ENCODE data around the gene SEC16A. TPM values are rescaled to one million over a fixed set of nuclear protein-coding genes. Genes with fewer than 3 reads are reported as not detected.

SEC16A gene
- total RNA-seq, 5 donors from 2014 or later (not counting 1 experiment from before 2014, with no cell fraction given) = 76.3 to 99.0 (median 92.4) TPM

DNA sequence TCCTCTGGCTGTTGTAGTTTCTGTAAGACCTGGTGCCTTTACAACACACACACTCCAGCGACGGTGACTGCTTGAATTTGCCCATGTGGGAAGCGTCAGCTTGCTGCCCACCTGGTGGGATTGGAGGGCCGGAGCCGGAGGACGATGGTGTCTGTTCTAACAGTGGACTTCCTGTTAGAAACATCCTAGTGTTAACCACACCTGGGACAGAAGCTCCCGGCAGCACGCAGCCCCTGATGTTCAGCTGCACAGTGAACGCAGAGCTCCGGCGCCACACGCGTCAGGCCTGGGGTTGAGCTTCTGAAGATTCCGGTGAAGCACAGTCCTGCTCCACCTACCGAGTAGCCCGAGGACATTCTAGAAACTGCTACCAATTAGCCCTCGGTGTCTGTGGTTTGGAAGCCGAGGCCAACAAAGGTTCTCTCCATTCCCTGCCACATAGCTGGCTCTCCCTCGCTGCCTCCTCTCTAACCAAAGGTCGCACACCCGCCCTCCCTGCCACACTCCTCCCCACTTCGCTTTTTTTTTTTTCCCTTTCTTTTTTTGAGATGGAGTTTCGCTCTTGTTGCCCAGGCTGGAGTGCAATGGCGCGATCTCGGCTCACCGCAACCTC, 58.0 kb downstream of the SEC16A start:
- ATAC-seq (replicated peaks in 1 of 4) (no peak), DNase-seq (no peak)
- ChIA-PET POLR2A (interaction anchor here in 1 of 2 donors (0.6 to 0.7 kb wide), 2 partner anchors 100 to 980 kb away, joined by 3 to 5 read pairs; no protein-coding TSS in a partner anchor), CTCF (no interaction called here)
- 86% methylated on average over 21 of the region's 27 CpGs for WGBS (ENCODE audit: insufficient coverage)
- Histone ChIP-seq H3K4me1 (ENCODE audit: control insufficient read depth in 1 of 2, extremely low read depth in 1 of 2, insufficient read depth in 2 of 2, low read length in 2 of 2) (no peaks in the 10 kb centered on the region), H3K27ac (ENCODE audit: low read length) (no peak overlapping the region), H3K4me3 (ENCODE audit: control insufficient read depth in 1 of 2, extremely low read depth in 1 of 2, low read length in 1 of 2) (no peak overlapping the region), H3K27me3 (replicated peaks in 1 of 2; ENCODE audit: control insufficient read depth in 2 of 2, extremely low read depth in 1 of 2, insufficient read depth in 2 of 2, low read length in 1 of 2) (no peaks in the 10 kb centered on the region), H3K36me3 (ENCODE audit: control insufficient read depth in 2 of 2, extremely low read depth in 1 of 2, insufficient read depth in 1 of 2, low read length in 1 of 2) (peaks cover 10 to 49% of the 10 kb centered on the region in 2 donors), H3K9me3 (no peaks in the 10 kb centered on the region)
- H3K27me3 Mint-ChIP-seq = no peaks in the 10 kb centered on the region
- no peaks in the 10 kb centered on the region for H3K4me1 Mint-ChIP-seq
- no peak overlapping the region for H3K27ac Mint-ChIP-seq
- no peaks in the 10 kb centered on the region for H3K9me3 Mint-ChIP-seq
- H3K36me3 Mint-ChIP-seq = peaks cover 26% of the 10 kb centered on the region
- no peak overlapping the region for H3K4me3 Mint-ChIP-seq

DNA sequence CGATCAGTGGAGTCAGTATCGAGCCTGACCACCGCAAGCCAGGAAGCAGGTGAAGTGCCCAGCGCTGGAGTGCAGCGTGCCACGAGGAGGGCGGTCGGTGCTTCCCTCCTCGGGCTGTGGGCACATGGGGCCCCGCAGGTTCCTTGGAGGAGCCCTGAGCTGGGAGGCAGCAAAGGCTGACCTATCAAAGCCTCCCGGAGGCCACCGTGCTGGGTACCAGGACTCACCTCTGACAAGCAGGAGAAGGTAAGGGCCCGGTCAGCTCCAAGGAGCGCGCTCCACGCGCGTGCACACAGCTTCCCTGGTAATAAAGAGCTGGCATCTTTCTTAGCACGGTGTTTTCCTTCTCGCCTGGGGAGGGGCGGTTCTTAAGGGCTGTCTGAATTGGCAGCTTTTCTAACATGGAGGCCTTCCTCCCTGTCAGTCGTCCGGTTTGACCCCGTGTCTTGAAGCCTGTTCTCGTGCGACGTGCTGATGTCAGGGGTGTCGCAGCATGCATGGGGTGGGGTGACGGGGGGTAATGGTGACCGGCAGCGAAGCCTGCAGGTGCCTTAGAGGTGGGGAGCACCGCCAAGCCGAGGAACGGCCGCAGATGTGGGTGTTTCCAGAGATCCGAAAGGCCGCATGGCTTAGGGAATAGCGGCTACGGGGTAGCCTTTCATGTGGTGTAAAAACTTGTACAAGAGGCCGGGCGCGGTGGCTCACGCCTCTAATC, 59.3 kb downstream of the SEC16A start:
- ChIA-PET POLR2A (no interaction called here), CTCF (no interaction called here)
- Histone ChIP-seq H3K36me3 (ENCODE audit: control insufficient read depth in 2 of 2, extremely low read depth in 1 of 2, insufficient read depth in 1 of 2, low read length in 1 of 2) (peaks cover 18 to 50% of the 10 kb centered on the region in 2 donors), H3K27me3 (replicated peaks in 1 of 2; ENCODE audit: control insufficient read depth in 2 of 2, extremely low read depth in 1 of 2, insufficient read depth in 2 of 2, low read length in 1 of 2) (no peaks in the 10 kb centered on the region), H3K4me3 (ENCODE audit: control insufficient read depth in 1 of 2, extremely low read depth in 1 of 2, low read length in 1 of 2) (no peak overlapping the region), H3K9me3 (no peaks in the 10 kb centered on the region), H3K27ac (ENCODE audit: low read length) (no peak overlapping the region), H3K4me1 (ENCODE audit: control insufficient read depth in 1 of 2, extremely low read depth in 1 of 2, insufficient read depth in 2 of 2, low read length in 2 of 2) (no peaks in the 10 kb centered on the region)
- 94% methylated on average over 34 of the region's 43 CpGs for WGBS (ENCODE audit: insufficient coverage)
- DNase-seq (no peak), ATAC-seq (replicated peaks in 1 of 4) (no peak)
- no peak overlapping the region for H3K4me3 Mint-ChIP-seq
- H3K27me3 Mint-ChIP-seq = no peaks in the 10 kb centered on the region
- H3K9me3 Mint-ChIP-seq = no peaks in the 10 kb centered on the region
- no peaks in the 10 kb centered on the region for H3K4me1 Mint-ChIP-seq
- H3K36me3 Mint-ChIP-seq = peaks cover 27% of the 10 kb centered on the region
- no peak overlapping the region for H3K27ac Mint-ChIP-seq

DNA sequence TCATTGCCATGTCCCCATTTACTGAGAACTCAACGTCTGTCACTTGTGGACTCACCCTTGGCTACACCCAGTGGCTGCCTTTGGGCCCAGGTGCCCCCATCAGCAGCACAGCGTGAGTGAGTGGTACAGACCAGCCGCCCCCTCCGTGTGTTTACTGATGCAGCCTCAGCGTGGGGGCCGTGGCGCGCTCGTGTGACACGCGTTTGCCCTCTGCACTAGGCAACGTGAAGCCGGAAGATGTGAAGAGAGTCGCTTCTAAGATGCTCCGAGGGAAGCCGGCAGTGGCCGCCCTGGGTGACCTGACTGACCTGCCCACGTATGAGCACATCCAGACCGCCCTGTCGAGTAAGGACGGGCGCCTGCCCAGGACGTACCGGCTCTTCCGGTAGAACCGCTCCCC, 60.0 kb downstream of the SEC16A start:
- Histone ChIP-seq H3K27me3 (replicated peaks in 1 of 2; ENCODE audit: control insufficient read depth in 2 of 2, extremely low read depth in 1 of 2, insufficient read depth in 2 of 2, low read length in 1 of 2) (no peaks in the 10 kb centered on the region), H3K4me1 (ENCODE audit: control insufficient read depth in 1 of 2, extremely low read depth in 1 of 2, insufficient read depth in 2 of 2, low read length in 2 of 2) (no peaks in the 10 kb centered on the region), H3K4me3 (ENCODE audit: control insufficient read depth in 1 of 2, extremely low read depth in 1 of 2, low read length in 1 of 2) (no peak overlapping the region), H3K9me3 (no peaks in the 10 kb centered on the region), H3K36me3 (ENCODE audit: control insufficient read depth in 2 of 2, extremely low read depth in 1 of 2, insufficient read depth in 1 of 2, low read length in 1 of 2) (peaks cover 25 to 57% of the 10 kb centered on the region in 2 donors), H3K27ac (ENCODE audit: low read length) (no peak overlapping the region)
- H3K9me3 Mint-ChIP-seq = no peaks in the 10 kb centered on the region
- ChIA-PET POLR2A (no interaction called here), CTCF (no interaction called here)
- no peak for DNase-seq
- WGBS (ENCODE audit: insufficient coverage) = 96% methylated on average over 26 of the region's 26 CpGs
- H3K4me1 Mint-ChIP-seq = no peaks in the 10 kb centered on the region
- ATAC-seq (replicated peaks in 1 of 4) = no peak
- H3K4me3 Mint-ChIP-seq = no peak overlapping the region
- H3K27ac Mint-ChIP-seq = no peak overlapping the region
- no peaks in the 10 kb centered on the region for H3K27me3 Mint-ChIP-seq
- peaks cover 30% of the 10 kb centered on the region for H3K36me3 Mint-ChIP-seq

DNA sequence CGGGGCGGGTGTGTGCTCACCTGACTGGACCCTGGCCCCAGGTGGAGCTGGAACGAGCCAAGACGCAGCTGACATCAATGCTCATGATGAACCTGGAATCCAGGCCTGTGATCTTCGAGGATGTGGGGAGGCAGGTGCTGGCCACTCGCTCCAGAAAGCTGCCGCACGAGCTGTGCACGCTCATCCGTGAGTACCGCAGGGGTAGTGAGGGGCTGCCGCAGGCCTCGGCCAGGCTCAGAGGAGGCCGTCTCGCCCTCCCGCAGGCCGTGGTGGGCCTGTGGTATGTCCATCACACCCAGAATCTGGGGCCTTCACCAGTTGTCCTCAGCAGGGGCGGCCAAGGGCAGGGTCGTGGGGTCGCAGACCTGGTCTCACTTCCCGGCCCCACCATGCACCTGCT, 61.0 kb downstream of the SEC16A start:
- Histone ChIP-seq H3K27ac (ENCODE audit: low read length) (no peak overlapping the region), H3K4me3 (ENCODE audit: control insufficient read depth in 1 of 2, extremely low read depth in 1 of 2, low read length in 1 of 2) (no peak overlapping the region), H3K27me3 (replicated peaks in 1 of 2; ENCODE audit: control insufficient read depth in 2 of 2, extremely low read depth in 1 of 2, insufficient read depth in 2 of 2, low read length in 1 of 2) (no peaks in the 10 kb centered on the region), H3K4me1 (ENCODE audit: control insufficient read depth in 1 of 2, extremely low read depth in 1 of 2, insufficient read depth in 2 of 2, low read length in 2 of 2) (no peaks in the 10 kb centered on the region), H3K9me3 (no peaks in the 10 kb centered on the region), H3K36me3 (ENCODE audit: control insufficient read depth in 2 of 2, extremely low read depth in 1 of 2, insufficient read depth in 1 of 2, low read length in 1 of 2) (peaks cover 32 to 66% of the 10 kb centered on the region in 2 donors)
- no peak overlapping the region for H3K4me3 Mint-ChIP-seq
- ChIA-PET CTCF (interaction anchor here in 1 of 2 donors (0.6 kb wide), 1 partner anchor 24 kb away, joined by 4 read pairs; no protein-coding TSS in a partner anchor), POLR2A (interaction anchor here in 1 of 2 donors (0.7 kb wide), 1 partner anchor 44 kb away, joined by 8 read pairs; no protein-coding TSS in a partner anchor)
- H3K27me3 Mint-ChIP-seq = no peaks in the 10 kb centered on the region
- DNase-seq (no peak), ATAC-seq (replicated peaks in 1 of 4) (no peak)
- no peaks in the 10 kb centered on the region for H3K4me1 Mint-ChIP-seq
- no peaks in the 10 kb centered on the region for H3K9me3 Mint-ChIP-seq
- H3K36me3 Mint-ChIP-seq = peaks cover 34% of the 10 kb centered on the region
- H3K27ac Mint-ChIP-seq = no peak overlapping the region
- 93% methylated on average over 21 of the region's 21 CpGs for WGBS (ENCODE audit: insufficient coverage)

DNA sequence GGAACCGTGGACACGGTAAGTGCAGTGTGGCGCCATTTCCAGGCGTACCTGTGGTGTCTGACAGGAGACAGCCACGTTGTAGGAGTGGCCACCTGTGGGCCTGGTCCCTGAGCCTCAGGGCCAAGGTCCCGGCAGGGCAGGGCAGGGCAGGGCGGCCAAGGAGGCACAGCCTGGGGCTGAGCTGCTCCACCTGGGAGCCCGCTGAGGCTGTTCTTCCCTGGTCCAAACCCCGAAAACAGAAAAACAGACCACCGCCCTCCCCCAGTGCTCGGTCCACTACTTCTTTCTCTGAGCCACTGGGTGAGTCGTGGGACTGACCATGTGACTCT, 63.8 kb downstream of the SEC16A start:
- CTCF ChIA-PET = no interaction called here
- Histone ChIP-seq H3K27me3 (replicated peaks in 1 of 2; ENCODE audit: control insufficient read depth in 2 of 2, extremely low read depth in 1 of 2, insufficient read depth in 2 of 2, low read length in 1 of 2) (no peaks in the 10 kb centered on the region), H3K4me3 (ENCODE audit: control insufficient read depth in 1 of 2, extremely low read depth in 1 of 2, low read length in 1 of 2) (no peak overlapping the region), H3K27ac (ENCODE audit: low read length) (no peak overlapping the region), H3K9me3 (no peaks in the 10 kb centered on the region), H3K36me3 (ENCODE audit: control insufficient read depth in 2 of 2, extremely low read depth in 1 of 2, insufficient read depth in 1 of 2, low read length in 1 of 2) (peaks cover 36 to 82% of the 10 kb centered on the region in 2 donors), H3K4me1 (ENCODE audit: control insufficient read depth in 1 of 2, extremely low read depth in 1 of 2, insufficient read depth in 2 of 2, low read length in 2 of 2) (no peaks in the 10 kb centered on the region)
- no peaks in the 10 kb centered on the region for H3K27me3 Mint-ChIP-seq
- no peak for ATAC-seq (replicated peaks in 1 of 4)
- peaks cover 0 to under 1% (median 0%) of the 10 kb centered on the region in 3 donors for H3K4me1 Mint-ChIP-seq
- no peak overlapping the region for H3K4me3 Mint-ChIP-seq
- no peak overlapping the region for H3K27ac Mint-ChIP-seq
- no peak for DNase-seq
- 97% methylated on average over 12 of the region's 12 CpGs for WGBS (ENCODE audit: insufficient coverage)
- H3K36me3 Mint-ChIP-seq = peaks cover 39% of the 10 kb centered on the region
- POLR2A ChIA-PET = interaction anchor here in 1 of 2 donors (0.6 kb wide), 1 partner anchor 23 kb away, joined by 4 read pairs; no protein-coding TSS in a partner anchor
- H3K9me3 Mint-ChIP-seq = no peaks in the 10 kb centered on the region

DNA sequence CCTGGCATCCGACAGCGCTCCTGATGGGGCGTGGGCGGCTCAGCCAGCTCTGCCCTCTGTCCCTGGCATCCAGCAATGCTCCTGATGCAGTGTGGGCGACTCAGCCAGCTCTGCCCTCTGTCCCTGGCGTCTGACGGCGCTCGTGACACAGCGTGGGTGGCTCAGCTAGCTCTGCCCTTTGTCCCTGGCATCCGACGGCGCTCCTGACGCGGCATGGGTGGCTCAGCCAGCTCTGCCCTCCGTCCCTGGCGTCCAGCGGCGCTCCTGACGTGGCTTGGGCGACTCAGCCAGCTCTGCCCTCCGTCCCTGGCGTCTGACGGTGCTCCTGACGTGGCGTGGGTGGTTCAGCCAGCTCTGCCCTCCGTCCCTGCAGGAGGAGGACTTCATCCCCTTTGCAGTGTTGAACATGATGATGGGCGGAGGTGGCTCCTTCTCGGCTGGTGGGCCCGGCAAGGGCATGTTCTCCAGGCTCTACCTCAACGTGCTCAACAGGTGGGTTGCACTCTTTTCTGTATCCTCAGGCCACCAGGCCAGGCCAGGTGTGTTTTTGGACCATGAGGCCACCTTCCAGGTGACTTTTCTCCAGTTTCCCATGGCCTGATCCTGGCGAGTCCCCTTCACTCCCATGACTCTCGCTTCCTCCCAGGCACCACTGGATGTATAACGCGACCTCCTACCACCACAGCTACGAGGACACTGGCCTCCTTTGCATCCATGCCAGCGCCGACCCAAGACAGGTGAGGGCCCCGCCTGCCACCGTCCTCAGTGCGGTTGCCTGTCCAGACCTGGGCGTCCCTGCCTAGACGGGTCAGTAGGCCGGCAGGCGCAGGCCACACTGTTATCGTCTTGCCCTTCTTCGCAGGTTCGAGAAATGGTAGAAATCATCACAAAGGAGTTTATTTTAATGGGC, 64.4 kb downstream of the SEC16A start:
- CTCF ChIA-PET = no interaction called here
- Mint-ChIP-seq H3K27ac (no peak overlapping the region), H3K27me3 (no peaks in the 10 kb centered on the region), H3K4me3 (no peak overlapping the region), H3K36me3 (peaks cover 45% of the 10 kb centered on the region), H3K4me1 (peaks cover 0 to 3% (median 0%) of the 10 kb centered on the region in 3 donors), H3K9me3 (no peaks in the 10 kb centered on the region)
- Histone ChIP-seq H3K9me3 (no peaks in the 10 kb centered on the region), H3K4me1 (ENCODE audit: control insufficient read depth in 1 of 2, extremely low read depth in 1 of 2, insufficient read depth in 2 of 2, low read length in 2 of 2) (no peaks in the 10 kb centered on the region), H3K36me3 (ENCODE audit: control insufficient read depth in 2 of 2, extremely low read depth in 1 of 2, insufficient read depth in 1 of 2, low read length in 1 of 2) (peaks cover 36 to 84% of the 10 kb centered on the region in 2 donors), H3K4me3 (ENCODE audit: control insufficient read depth in 1 of 2, extremely low read depth in 1 of 2, low read length in 1 of 2) (no peak overlapping the region), H3K27ac (ENCODE audit: low read length) (no peak overlapping the region), H3K27me3 (replicated peaks in 1 of 2; ENCODE audit: control insufficient read depth in 2 of 2, extremely low read depth in 1 of 2, insufficient read depth in 2 of 2, low read length in 1 of 2) (no peaks in the 10 kb centered on the region)
- no peak for DNase-seq
- WGBS (ENCODE audit: insufficient coverage) = 95% methylated on average over 48 of the region's 48 CpGs
- POLR2A ChIA-PET = interaction anchor here in 1 of 2 donors (0.7 kb wide), 1 partner anchor 23 kb away, joined by 3 read pairs; no protein-coding TSS in a partner anchor
- ATAC-seq (replicated peaks in 1 of 4) = no peak
